Smooth muscle cell (in vitro differentiated cells): ENCODE measurements around the gene RAB3C. TPM values are rescaled to one million over a fixed set of nuclear protein-coding genes. Genes with fewer than 3 reads are reported as not detected.

Experiments
- DNase-seq: peaks from one replicate; lab custom pipeline; 2025; ENCODE audit not compliant: unreplicated experiment; lab: John Stamatoyannopoulos, UW
- H2AFZ ChIP-seq: fragments of 200-600 bp; sonication (generic); 2 replicates; pipeline ENCODE4 v1.6.0; 2016; ENCODE audit warnings: antibody characterized with exemption, low read depth, mild to moderate bottlenecking
- H3F3A ChIP-seq: fragments of 200-600 bp; sonication (generic); 2 replicates; pipeline ENCODE4 v1.6.0; 2017; ENCODE audit warnings: antibody characterized with exemption, low read depth
- H3K27ac ChIP-seq: fragments of 200-600 bp; sonication (generic); 2 replicates; pipeline ENCODE4 v1.5.1; 2016; ENCODE audit warnings: low read depth, mild to moderate bottlenecking
- H3K27me3 ChIP-seq: fragments of 200-600 bp; sonication (generic); 2 replicates; pipeline ENCODE4 v1.6.1; 2016; ENCODE audit warnings: low read depth, mild to moderate bottlenecking
- H3K36me3 ChIP-seq: fragments of 200-600 bp; sonication (generic); 2 replicates; pipeline ENCODE4 v1.5.1; 2016; ENCODE audit warnings: low read depth
- H3K4me1 ChIP-seq: fragments of 200-600 bp; sonication (generic); 2 replicates; pipeline ENCODE4 v1.5.1; 2016; ENCODE audit warnings: low read depth
- H3K4me2 ChIP-seq: fragments of 200-600 bp; sonication (generic); 2 replicates; pipeline ENCODE4 v1.6.0; 2016; ENCODE audit warnings: mild to moderate bottlenecking
- H3K4me3 ChIP-seq: fragments of 200-600 bp; sonication (generic); 2 replicates; pipeline ENCODE4 v1.5.1; 2016; ENCODE audit warnings: mild to moderate bottlenecking
- H3K79me2 ChIP-seq: fragments of 200-600 bp; sonication (generic); 2 replicates; pipeline ENCODE4 v1.6.0; 2016; ENCODE audit warnings: low read depth, mild to moderate bottlenecking
- H3K9ac ChIP-seq: fragments of 200-600 bp; sonication (generic); 2 replicates; pipeline ENCODE4 v1.6.0; 2016; ENCODE audit warnings: low read depth
- H3K9me3 ChIP-seq: fragments of 200-600 bp; sonication (generic); replicated peaks from 2 replicates; pipeline ENCODE4 v1.5.1; 2016; ENCODE audit warnings: low read depth
- H4K20me1 ChIP-seq: fragments of 200-600 bp; sonication (generic); 2 replicates; pipeline ENCODE4 v1.6.0; 2016; ENCODE audit warnings: low read depth
- WGBS: methylation state at CpG from one replicate; pipeline ENCODE4 v1.1.7; 2016; ENCODE audit warnings: low lambda C conversion rate; 5-methylcytosine and 5-hydroxymethylcytosine counted together
- polyA plus RNA-seq: library from polyadenylated mRNA; unstranded; fragments of >200 nt; fragmentation: Nextera tagmentation; extraction: Ambion mirVana; gene quantifications from 2 replicates; pipeline ENCODE4 v1.2.1, GENCODE V29; 2016
- total RNA-seq: library from RNA; depleted of rRNA; stranded (reverse); fragments of >200 nt; gene quantifications from 2 replicates; pipeline ENCODE4 v1.2.3, GENCODE V29; 2014
- TF ChIP-seq, protein P1 (sequence below): fragments of 200-600 bp; sonication (generic); IDR thresholded peaks from 2 replicates; pipeline ENCODE4 v1.5.1; 2017; ENCODE audit warnings: borderline replicate concordance, mild to moderate bottlenecking, antibody characterized with exemption; ENCODE audit not compliant: insufficient read depth, poor library complexity, severe bottlenecking

The RAB3C gene
- total and polyA plus RNA-seq, 2 experiments from 2014 or later = 0.10 to 1.1 TPM

DNA sequence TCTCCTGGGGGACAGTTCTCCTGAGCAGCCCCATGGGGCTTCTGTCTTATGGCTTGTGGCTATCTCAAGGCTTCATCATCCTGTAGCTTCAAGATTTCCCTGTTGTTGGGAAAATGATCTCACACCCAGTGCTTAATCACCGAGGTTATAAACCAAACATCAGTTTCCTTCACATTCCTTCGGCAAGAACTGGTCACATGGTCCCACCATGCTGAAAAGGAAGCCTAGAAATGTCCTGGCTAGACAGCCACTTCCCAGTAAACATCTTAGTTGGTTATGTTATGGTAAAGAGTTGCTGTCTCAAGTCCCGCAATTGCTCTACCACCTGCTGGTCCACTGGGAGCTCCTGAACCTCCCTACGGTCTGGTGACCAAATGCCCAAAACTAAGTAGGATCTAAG, 66.0 kb downstream of the RAB3C start:
- no peaks in the 10 kb centered on the region for H4K20me1 ChIP-seq
- no peak overlapping the region for H3K27ac ChIP-seq
- no peaks in the 10 kb centered on the region for H3K27me3 ChIP-seq
- H2AFZ ChIP-seq = no peak overlapping the region
- no peaks in the 10 kb centered on the region for H3F3A ChIP-seq
- H3K79me2 ChIP-seq = no peaks in the 10 kb centered on the region
- no peak overlapping the region for H3K9ac ChIP-seq
- DNase-seq = no peak
- no peaks in the 10 kb centered on the region for H3K9me3 ChIP-seq
- H3K4me3 ChIP-seq = no peak overlapping the region
- TF ChIP-seq, protein P1, sequence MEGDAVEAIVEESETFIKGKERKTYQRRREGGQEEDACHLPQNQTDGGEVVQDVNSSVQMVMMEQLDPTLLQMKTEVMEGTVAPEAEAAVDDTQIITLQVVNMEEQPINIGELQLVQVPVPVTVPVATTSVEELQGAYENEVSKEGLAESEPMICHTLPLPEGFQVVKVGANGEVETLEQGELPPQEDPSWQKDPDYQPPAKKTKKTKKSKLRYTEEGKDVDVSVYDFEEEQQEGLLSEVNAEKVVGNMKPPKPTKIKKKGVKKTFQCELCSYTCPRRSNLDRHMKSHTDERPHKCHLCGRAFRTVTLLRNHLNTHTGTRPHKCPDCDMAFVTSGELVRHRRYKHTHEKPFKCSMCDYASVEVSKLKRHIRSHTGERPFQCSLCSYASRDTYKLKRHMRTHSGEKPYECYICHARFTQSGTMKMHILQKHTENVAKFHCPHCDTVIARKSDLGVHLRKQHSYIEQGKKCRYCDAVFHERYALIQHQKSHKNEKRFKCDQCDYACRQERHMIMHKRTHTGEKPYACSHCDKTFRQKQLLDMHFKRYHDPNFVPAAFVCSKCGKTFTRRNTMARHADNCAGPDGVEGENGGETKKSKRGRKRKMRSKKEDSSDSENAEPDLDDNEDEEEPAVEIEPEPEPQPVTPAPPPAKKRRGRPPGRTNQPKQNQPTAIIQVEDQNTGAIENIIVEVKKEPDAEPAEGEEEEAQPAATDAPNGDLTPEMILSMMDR = no peak
- H3K36me3 ChIP-seq = no peaks in the 10 kb centered on the region
- H3K4me2 ChIP-seq = no peak overlapping the region
- 67% methylated on average over 4 of the region's 4 CpGs for WGBS
- no peaks in the 10 kb centered on the region for H3K4me1 ChIP-seq

DNA sequence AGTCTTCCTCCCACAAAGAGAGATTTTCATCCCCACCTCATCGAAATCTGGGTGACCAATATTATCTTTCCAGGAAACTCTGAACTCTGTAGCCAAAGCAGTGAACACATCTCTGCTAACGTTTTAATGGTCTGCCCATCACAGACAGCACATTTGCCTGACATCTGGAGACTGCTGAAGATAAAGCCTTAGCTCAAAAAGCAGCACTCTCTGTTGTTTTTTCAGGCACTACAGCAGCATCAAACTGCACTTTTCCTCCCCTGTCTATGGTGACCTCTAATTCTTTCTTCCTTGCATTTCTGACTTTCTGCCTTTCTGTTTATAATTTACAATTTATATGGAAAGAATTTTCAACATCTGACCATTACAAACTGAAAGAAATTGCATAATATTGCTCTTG, 66.8 kb downstream of the RAB3C start:
- Histone ChIP-seq H3K27me3 (no peaks in the 10 kb centered on the region), H3K4me1 (no peaks in the 10 kb centered on the region), H2AFZ (peak overlapping the region; percentile 79), H3K9me3 (no peaks in the 10 kb centered on the region), H3K4me2 (peak overlapping the region; percentile 58), H3K79me2 (no peaks in the 10 kb centered on the region), H3K9ac (no peak overlapping the region), H3K4me3 (no peak overlapping the region), H3F3A (no peaks in the 10 kb centered on the region), H4K20me1 (no peaks in the 10 kb centered on the region), H3K36me3 (no peaks in the 10 kb centered on the region), H3K27ac (no peak overlapping the region)
- 16% methylated on average over 2 of the region's 2 CpGs for WGBS
- TF ChIP-seq, protein P1 = no peak
- DNase-seq = no peak

DNA sequence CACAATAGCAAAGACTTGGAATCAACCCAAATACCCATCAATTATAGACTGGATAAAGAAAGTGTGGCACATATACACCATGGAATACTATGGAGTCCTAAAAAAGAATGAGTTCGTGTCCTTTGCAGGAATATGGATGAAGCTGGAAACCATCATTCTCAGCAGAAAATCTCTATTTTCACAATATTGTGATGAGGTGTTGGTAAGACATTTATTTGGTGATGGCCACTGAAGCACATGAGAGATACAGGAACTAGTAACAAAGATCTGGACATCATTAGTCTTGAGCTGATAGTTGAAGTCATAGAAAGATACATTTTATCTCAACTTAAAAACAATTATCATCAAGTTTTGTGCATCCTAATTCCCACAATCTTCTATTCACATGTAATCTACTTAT, 70.6 kb downstream of the RAB3C start:
- no peak overlapping the region for H2AFZ ChIP-seq
- WGBS = 91% methylated on average over 1 of the region's 1 CpG
- no peak overlapping the region for H3K4me3 ChIP-seq
- no peaks in the 10 kb centered on the region for H3K79me2 ChIP-seq
- H3K4me1 ChIP-seq = no peaks in the 10 kb centered on the region
- no peak overlapping the region for H3K4me2 ChIP-seq
- H3K27me3 ChIP-seq = no peaks in the 10 kb centered on the region
- no peaks in the 10 kb centered on the region for H3K36me3 ChIP-seq
- TF ChIP-seq, protein P1 = no peak
- no peaks in the 10 kb centered on the region for H4K20me1 ChIP-seq
- DNase-seq = no peak
- no peak overlapping the region for H3K9ac ChIP-seq
- no peaks in the 10 kb centered on the region for H3F3A ChIP-seq
- no peaks in the 10 kb centered on the region for H3K9me3 ChIP-seq
- H3K27ac ChIP-seq = no peak overlapping the region

DNA sequence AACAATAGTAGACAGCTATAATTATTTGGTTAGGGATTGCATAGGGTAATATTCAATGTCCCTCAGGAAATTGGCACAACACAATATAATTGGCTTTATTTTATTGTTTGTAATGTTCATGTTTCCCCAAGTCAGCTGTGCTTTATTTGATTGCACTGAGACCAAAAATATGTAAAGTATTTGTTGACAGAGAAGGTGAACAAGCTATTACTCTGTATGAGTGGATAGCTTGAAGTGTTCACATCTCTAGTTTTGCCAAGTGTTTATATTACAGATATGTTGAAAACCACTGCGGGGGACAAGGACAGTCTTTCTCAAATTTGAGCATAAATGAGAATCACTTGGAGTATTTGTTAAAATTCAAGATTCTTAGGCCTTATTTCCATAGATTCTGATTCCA, 83.3 kb downstream of the RAB3C start:
- Histone ChIP-seq H3K79me2 (no peaks in the 10 kb centered on the region), H3K27ac (peak overlapping the region; percentile 33), H3K9ac (no peak overlapping the region), H3K4me3 (no peak overlapping the region), H3K4me1 (peaks cover 6% of the 10 kb centered on the region), H3K27me3 (no peaks in the 10 kb centered on the region), H3F3A (peaks cover 8% of the 10 kb centered on the region), H3K9me3 (no peaks in the 10 kb centered on the region), H4K20me1 (no peaks in the 10 kb centered on the region), H3K4me2 (no peak overlapping the region), H2AFZ (no peak overlapping the region), H3K36me3 (no peaks in the 10 kb centered on the region)
- WGBS = 73% methylated on average over 1 of the region's 1 CpG
- TF ChIP-seq, protein P1 = no peak
- no peak for DNase-seq
